MG63 (cell line): ENCODE results near the gene CAMK1D. TPM values are rescaled to one million over a fixed set of nuclear protein-coding genes. Genes with fewer than 3 reads are reported as not detected.

Experiments used
- DNase-seq: peaks from one replicate; pipeline ENCODE4 v3.0.0-alpha.2; 2020
- H3K27me3 ChIP-seq: fragments of 250-450 bp; sonication (Bioruptor Pico); 2 replicates; pipeline ENCODE4 v1.5.1; 2020; ENCODE audit warnings: mild to moderate bottlenecking, moderate library complexity
- H3K36me3 ChIP-seq: fragments of 250-450 bp; sonication (Bioruptor Pico); 2 replicates; pipeline ENCODE4 v1.5.1; 2020; ENCODE audit warnings: mild to moderate bottlenecking, moderate library complexity
- H3K4me3 ChIP-seq: fragments of 250-450 bp; sonication (Bioruptor Pico); 2 replicates; pipeline ENCODE4 v1.5.1; 2020; ENCODE audit warnings: mild to moderate bottlenecking, moderate library complexity
- H3K9me3 ChIP-seq: fragments of 250-450 bp; sonication (Bioruptor Pico); 2 replicates; pipeline ENCODE4 v1.5.1; 2020; ENCODE audit warnings: mild to moderate bottlenecking, moderate library complexity
- total RNA-seq: library from RNA; depleted of rRNA; stranded (reverse); fragments of >200 nt; shearing (Covaris generic); gene quantifications from 2 replicates; pipeline ENCODE4 v1.2.3, GENCODE V29; 2014; ENCODE audit warnings: low replicate concordance

CAMK1D gene
- total RNA-seq, 1 experiment from 2014 or later = 13.2 TPM

GRCh38 chr10:12631787-12632562, 282.6 kb downstream of the CAMK1D start:
- Histone ChIP-seq H3K4me3 (no peak overlapping the region), H3K27me3 (no peaks in the 10 kb centered on the region), H3K9me3 (no peaks in the 10 kb centered on the region), H3K36me3 (no peaks in the 10 kb centered on the region)
- DNase-seq = no peak

GRCh38 chr10:12633776-12634620, 284.7 kb downstream of the CAMK1D start:
- H3K4me3 ChIP-seq = no peak overlapping the region
- no peaks in the 10 kb centered on the region for H3K9me3 ChIP-seq
- no peaks in the 10 kb centered on the region for H3K27me3 ChIP-seq
- no peaks in the 10 kb centered on the region for H3K36me3 ChIP-seq
- no peak for DNase-seq

GRCh38 chr10:12634621-12634931, 285.2 kb downstream of the CAMK1D start:
- no peaks in the 10 kb centered on the region for H3K9me3 ChIP-seq

DNA sequence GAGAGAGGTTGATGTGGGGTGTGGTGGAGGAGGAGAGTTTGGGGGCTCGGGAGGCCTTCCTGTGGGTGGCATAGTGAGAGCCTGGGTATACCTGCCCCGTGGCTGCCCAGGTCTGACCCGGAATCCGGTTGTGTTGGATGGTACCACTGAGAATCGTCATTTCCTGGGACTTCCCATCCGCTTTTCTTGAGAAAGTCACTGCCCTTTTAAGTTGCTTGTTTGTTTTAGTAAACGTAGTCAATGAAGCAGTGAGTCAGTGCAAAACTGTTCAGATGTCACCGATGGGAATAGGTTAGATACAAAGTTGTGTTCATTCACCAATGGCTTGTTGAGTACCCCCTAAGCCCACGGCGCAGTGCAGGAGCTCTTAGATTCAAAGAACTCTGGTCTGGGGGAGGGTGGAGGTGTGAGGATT, 285.8 kb downstream of the CAMK1D start:
- no peaks in the 10 kb centered on the region for H3K9me3 ChIP-seq
- DNase-seq = no peak
- H3K4me3 ChIP-seq = no peak overlapping the region
- no peaks in the 10 kb centered on the region for H3K36me3 ChIP-seq
- H3K27me3 ChIP-seq = no peaks in the 10 kb centered on the region

More at GRCh38 chr10:12634621-12634931, 285.2 kb downstream of the CAMK1D start:
- Histone ChIP-seq H3K27me3 (no peaks in the 10 kb centered on the region), H3K4me3 (no peak overlapping the region), H3K36me3 (no peaks in the 10 kb centered on the region)
- no peak for DNase-seq

GRCh38 chr10:12636571-12636970, 287.2 kb downstream of the CAMK1D start:
- Histone ChIP-seq H3K27me3 (no peaks in the 10 kb centered on the region), H3K9me3 (no peaks in the 10 kb centered on the region), H3K36me3 (no peaks in the 10 kb centered on the region), H3K4me3 (no peak overlapping the region)
- no peak for DNase-seq

GRCh38 chr10:12637649-12638048, 288.3 kb downstream of the CAMK1D start:
- DNase-seq = no peak
- Histone ChIP-seq H3K27me3 (no peaks in the 10 kb centered on the region), H3K36me3 (no peaks in the 10 kb centered on the region), H3K4me3 (no peak overlapping the region), H3K9me3 (no peaks in the 10 kb centered on the region)

GRCh38 chr10:12638103-12638502, 288.8 kb downstream of the CAMK1D start:
- Histone ChIP-seq H3K36me3 (no peaks in the 10 kb centered on the region), H3K9me3 (no peaks in the 10 kb centered on the region), H3K4me3 (no peak overlapping the region), H3K27me3 (no peaks in the 10 kb centered on the region)
- peak; percentile 9 for DNase-seq

DNA sequence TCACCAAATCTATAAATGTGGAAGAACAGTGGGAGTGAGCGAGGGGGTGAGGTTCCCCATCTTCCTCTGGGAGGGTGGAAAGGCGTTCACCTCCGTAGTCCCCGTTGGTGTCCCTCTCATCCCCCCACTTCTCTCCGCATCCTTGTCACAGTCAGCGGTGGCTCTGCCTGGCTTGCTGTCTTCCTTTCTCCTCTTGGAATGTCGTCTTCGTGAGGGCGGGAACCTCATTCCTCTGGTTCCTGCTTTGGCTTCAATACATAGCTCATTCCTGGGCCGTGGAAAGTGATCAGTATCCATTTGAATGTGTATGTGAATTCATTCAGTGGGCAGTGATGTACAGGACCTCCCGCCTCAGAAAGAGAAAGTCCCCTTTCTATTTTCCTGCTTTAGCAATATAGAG, 289.4 kb downstream of the CAMK1D start:
- H3K27me3 ChIP-seq = no peaks in the 10 kb centered on the region
- no peak for DNase-seq

DNA sequence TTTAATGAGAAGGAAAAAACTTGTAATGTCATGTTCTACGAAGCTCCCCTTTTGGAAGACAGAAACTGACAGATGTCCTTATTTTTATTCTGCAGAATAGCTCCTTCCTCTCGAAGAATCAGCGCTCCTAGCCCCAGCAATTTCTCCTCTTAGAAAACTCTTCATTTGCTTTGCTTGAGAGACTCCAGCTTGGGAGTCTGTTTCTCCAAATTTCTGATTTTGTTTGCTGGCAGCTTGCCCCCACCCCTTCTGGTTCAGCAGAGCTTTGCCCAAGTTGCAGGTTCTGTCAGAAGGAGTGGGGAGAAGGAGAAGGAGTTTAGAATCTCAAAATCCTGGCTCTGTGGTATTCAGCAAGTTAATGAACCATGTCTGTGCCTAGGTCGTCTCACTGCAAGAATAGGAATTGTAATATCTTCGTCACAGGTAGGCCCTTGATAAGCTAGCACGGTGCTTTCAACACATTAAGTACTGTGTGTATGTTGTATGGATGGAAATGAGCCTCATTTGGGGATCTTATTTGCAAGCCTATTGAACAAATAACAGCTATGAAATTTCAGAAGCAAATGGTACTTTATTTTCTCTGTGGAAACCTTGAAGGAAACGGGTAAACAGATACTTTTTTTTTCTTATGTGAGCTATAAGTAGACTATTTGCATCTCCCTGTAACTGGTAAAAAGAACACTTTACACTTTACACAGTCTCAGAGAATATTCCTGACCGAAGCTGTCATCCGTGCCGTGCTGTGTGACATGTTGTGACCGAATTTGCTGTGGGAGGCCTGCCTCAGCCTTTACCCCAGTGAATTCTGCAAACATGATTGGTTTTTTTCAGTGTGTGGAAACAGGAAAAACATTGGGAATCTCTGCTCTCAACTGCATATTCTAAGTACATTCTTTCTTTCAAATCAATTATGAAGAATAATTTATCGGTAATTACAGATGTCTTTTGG, 290.9 kb downstream of the CAMK1D start:
- H3K9me3 ChIP-seq = no peaks in the 10 kb centered on the region
- DNase-seq = no peak
- no peaks in the 10 kb centered on the region for H3K27me3 ChIP-seq
- H3K36me3 ChIP-seq = no peaks in the 10 kb centered on the region
- no peak overlapping the region for H3K4me3 ChIP-seq

More for the DNA sequence above, 289.4 kb downstream of the CAMK1D start:
- no peaks in the 10 kb centered on the region for H3K9me3 ChIP-seq
- H3K36me3 ChIP-seq = no peaks in the 10 kb centered on the region
- no peak overlapping the region for H3K4me3 ChIP-seq

DNA sequence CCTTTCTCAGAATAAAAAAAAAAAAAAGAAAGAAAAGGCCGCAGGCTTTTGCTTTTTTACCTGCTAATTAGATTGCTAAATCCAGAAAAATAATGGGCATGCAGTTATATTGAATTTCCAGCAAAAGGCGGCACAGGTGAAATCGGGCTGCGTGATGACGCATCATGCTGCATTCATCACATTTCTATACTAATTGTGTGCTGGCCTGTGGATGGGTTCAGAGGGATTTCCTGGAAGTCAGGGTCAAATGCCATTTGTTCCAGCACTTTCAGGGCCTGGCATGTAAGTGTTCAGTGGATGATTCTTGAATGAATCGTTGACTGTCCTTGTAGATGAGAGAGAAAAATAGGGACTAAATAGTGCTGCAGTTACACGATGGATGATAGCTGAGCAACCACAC, 292.7 kb downstream of the CAMK1D start:
- Histone ChIP-seq H3K36me3 (no peaks in the 10 kb centered on the region), H3K9me3 (no peaks in the 10 kb centered on the region), H3K27me3 (no peaks in the 10 kb centered on the region), H3K4me3 (no peak overlapping the region)
- DNase-seq = no peak

DNA sequence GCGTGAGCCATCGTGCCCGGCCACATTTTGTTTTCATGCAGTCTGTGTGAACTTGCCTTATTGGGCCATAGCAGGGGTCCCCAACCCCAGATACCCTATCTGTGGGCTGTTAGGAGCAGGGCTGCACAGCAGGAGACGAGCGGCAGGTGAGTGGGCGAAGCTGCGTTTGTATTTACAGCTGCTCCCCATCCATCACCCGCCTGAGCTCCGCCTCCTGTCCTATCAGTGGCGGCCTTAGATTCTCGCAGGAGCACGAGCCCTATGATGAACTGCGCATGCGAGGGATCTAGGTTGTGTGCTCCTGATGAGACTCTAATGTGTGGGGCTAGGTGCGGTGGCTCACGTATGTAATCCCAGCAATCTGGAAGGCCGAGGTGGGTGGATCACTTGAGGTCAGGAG, 293.9 kb downstream of the CAMK1D start:
- no peak overlapping the region for H3K4me3 ChIP-seq
- no peaks in the 10 kb centered on the region for H3K36me3 ChIP-seq
- H3K27me3 ChIP-seq = no peaks in the 10 kb centered on the region
- DNase-seq = no peak
- no peaks in the 10 kb centered on the region for H3K9me3 ChIP-seq

DNA sequence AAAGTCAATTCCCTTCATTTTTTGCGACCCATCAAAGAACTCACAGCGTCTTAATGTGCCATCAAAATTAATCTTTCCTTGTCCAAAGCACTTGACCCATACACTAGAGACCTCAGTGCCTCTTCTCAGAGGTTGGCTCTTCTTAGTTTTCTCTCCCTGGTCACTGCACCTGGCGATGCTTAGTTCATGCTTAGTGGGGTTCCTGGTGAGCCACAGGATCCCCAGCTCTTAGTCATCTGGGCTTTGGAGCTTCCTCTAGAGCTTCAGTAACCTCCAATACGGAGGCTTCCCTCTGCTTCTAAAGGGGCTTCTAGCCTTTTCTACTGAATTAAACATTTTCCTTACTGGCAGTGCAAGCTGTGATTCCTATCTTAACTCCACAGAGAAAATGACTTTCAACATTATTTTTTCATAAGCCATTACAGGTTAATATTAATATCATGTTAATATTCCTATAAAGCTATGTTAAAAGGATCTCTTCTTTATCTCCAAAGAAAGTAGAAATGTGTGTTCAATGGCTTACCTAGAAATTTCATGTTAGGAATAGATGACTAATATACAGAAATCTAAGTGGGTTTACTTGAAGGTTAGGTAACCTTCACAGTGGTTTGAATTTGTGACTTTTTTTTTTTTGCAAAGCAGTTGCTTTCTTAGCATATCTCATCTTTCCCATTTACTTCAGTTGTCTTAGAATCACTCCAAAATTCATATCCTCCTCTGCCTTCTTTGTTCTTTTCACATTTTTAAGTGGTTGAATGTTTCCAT, 295.2 kb downstream of the CAMK1D start:
- Histone ChIP-seq H3K9me3 (no peaks in the 10 kb centered on the region), H3K4me3 (no peak overlapping the region), H3K27me3 (no peaks in the 10 kb centered on the region), H3K36me3 (no peaks in the 10 kb centered on the region)
- DNase-seq = peak; percentile 16

GRCh38 chr10:12645449-12645848, 296.1 kb downstream of the CAMK1D start:
- DNase-seq = no peak
- no peaks in the 10 kb centered on the region for H3K36me3 ChIP-seq
- no peaks in the 10 kb centered on the region for H3K9me3 ChIP-seq
- H3K4me3 ChIP-seq = no peak overlapping the region
- no peaks in the 10 kb centered on the region for H3K27me3 ChIP-seq

DNA sequence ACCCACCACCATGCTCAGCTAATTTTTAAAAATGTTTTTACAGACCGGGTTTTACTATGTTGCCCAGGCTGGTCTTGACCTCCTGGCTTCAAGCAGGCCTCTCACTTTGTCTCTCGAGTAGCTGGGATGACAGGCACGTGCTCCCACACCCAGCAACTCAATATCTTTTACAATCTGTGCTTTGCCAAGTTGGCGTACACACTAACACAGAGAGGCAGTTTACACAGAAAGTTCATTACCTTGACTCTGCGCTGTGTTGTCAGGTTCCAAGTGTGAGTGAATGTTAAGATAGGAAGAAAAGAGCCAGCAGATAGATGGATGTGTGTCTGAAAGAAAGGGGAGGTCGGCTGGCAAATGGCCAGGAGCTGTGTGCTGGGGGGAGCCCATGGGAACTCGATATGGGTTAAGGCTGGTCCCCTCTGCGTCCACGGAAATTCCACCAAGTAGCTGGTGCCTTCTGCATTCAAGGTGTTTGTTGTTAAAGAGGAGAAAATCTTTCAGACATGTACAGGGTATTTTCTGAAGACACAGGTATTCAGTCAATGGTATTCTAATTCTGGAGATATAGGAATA, 299.8 kb downstream of the CAMK1D start:
- DNase-seq = no peak
- no peak overlapping the region for H3K4me3 ChIP-seq
- H3K36me3 ChIP-seq = no peaks in the 10 kb centered on the region
- H3K9me3 ChIP-seq = 0 out of 2 replicates have a peak, but pooled peaks cover under 1% of the 10 kb centered on the region
- no peaks in the 10 kb centered on the region for H3K27me3 ChIP-seq

DNA sequence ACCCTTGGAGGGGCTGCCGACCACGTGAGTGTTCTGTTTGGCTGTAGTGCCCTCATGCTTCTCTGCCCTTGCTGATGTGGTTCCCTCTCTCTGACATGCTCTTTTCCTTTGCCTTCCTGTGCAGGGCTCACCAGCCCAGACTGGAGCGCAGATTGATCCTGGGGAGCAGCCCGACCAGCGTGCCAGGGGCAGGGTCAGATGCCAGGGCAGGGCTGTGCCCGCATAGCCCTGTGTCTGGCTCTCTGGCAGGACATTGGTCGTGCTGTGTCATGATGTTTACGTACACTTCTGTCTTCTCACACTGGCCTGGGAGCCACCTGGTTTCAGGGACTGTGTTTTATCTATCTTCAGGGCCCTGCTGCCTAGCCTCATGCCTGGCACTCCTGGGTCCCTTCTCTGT, 300.8 kb downstream of the CAMK1D start:
- Histone ChIP-seq H3K36me3 (no peaks in the 10 kb centered on the region), H3K4me3 (no peak overlapping the region), H3K27me3 (no peaks in the 10 kb centered on the region), H3K9me3 (peaks cover 6% of the 10 kb centered on the region)
- no peak for DNase-seq
